CMK (cell line): ENCODE measurements around the gene AP3B1.

Source experiments
- DNase-seq: peaks from one replicate; pipeline ENCODE4 v3.0.0-alpha.2; 2010; ENCODE audit warnings: low read depth

Gene AP3B1

GRCh38 chr5:77970891-77971290 lies 323.6 kb downstream of the AP3B1 start:
- no peak for DNase-seq

- no peak for DNase-seq
Measured at GRCh38 chr5:77963795-77964194, 330.7 kb downstream of the AP3B1 start.

- DNase-seq, result no peak
Measured at GRCh38 chr5:77960863-77961396, 333.6 kb downstream of the AP3B1 start.

GRCh38 chr5:77960305-77960704 lies 334.2 kb downstream of the AP3B1 start:
- DNase-seq, result no peak

- no peak for DNase-seq
Measured at GRCh38 chr5:77958642-77959330, 335.7 kb downstream of the AP3B1 start.

GRCh38 chr5:77957931-77958521 lies 336.5 kb downstream of the AP3B1 start:
- no peak for DNase-seq

- no peak for DNase-seq
Measured at GRCh38 chr5:77957516-77957915, 337.0 kb downstream of the AP3B1 start.

- DNase-seq, result no peak
Measured at GRCh38 chr5:77957081-77957480, 337.4 kb downstream of the AP3B1 start.

GRCh38 chr5:77955577-77955976 lies 338.9 kb downstream of the AP3B1 start:
- DNase-seq, result no peak

GRCh38 chr5:77953374-77953773 lies 341.1 kb downstream of the AP3B1 start:
- DNase-seq, result no peak

- no peak for DNase-seq
Measured at GRCh38 chr5:77952636-77953212, 341.8 kb downstream of the AP3B1 start.
